DOHH2 (cell line): ENCODE results near the gene CELA2A.

Experiments
- H3F3A ChIP-seq: fragments of 200-600 bp; sonication (generic), shearing (Covaris generic); 2 replicates; pipeline ENCODE4 v1.6.0; 2016; ENCODE audit warnings: antibody characterized with exemption, mild to moderate bottlenecking; ENCODE audit not compliant: control insufficient read depth, insufficient read depth
- H3K27ac ChIP-seq: fragments of 200-600 bp; sonication (generic); 2 replicates; pipeline ENCODE4 v1.5.1; 2014; ENCODE audit warnings: low read depth, mild to moderate bottlenecking, low read length, moderate library complexity
- H3K27me3 ChIP-seq: fragments of 200-600 bp; sonication (generic); 2 replicates; pipeline ENCODE4 v1.6.1; 2014; ENCODE audit warnings: mild to moderate bottlenecking, low read length, mixed read lengths; ENCODE audit not compliant: control insufficient read depth
- H3K36me3 ChIP-seq: fragments of 200-600 bp; sonication (generic); 2 replicates; pipeline ENCODE4 v1.6.1; 2014; ENCODE audit warnings: mild to moderate bottlenecking, low read length, moderate library complexity, mixed read lengths; ENCODE audit not compliant: control insufficient read depth
- H3K4me1 ChIP-seq: fragments of 200-600 bp; sonication (generic); 2 replicates; pipeline ENCODE4 v1.6.1; 2014; ENCODE audit warnings: mild to moderate bottlenecking, low read length, mixed read lengths; ENCODE audit not compliant: control insufficient read depth
- H3K4me2 ChIP-seq: fragments of 200-600 bp; sonication (generic); 2 replicates; pipeline ENCODE4 v1.6.0; 2014; ENCODE audit warnings: mild to moderate bottlenecking, low read length, moderate library complexity
- H3K4me3 ChIP-seq: fragments of 200-600 bp; sonication (generic); 2 replicates; pipeline ENCODE4 v1.5.1; 2014; ENCODE audit warnings: mild to moderate bottlenecking, low read length, mixed read lengths
- H3K79me2 ChIP-seq: fragments of 200-600 bp; sonication (generic); 2 replicates; pipeline ENCODE4 v1.6.1; 2014; ENCODE audit warnings: mild to moderate bottlenecking, low read length, mixed read lengths; ENCODE audit not compliant: control insufficient read depth
- H3K9me2 ChIP-seq: fragments of 200-600 bp; sonication (generic); replicated peaks from 2 replicates; pipeline ENCODE4 v1.6.1; 2014; ENCODE audit warnings: mild to moderate bottlenecking, low read length, mixed read lengths; ENCODE audit not compliant: control insufficient read depth
- H3K9me3 ChIP-seq: fragments of 200-600 bp; sonication (generic); 2 replicates; pipeline ENCODE4 v1.6.1; 2014; ENCODE audit warnings: antibody characterized with exemption, low read length, mixed read lengths; ENCODE audit not compliant: control insufficient read depth, insufficient read depth
- H4K20me1 ChIP-seq: fragments of 200-600 bp; sonication (generic); 2 replicates; pipeline ENCODE4 v1.6.0; 2014; ENCODE audit warnings: low read depth, mild to moderate bottlenecking, antibody characterized with exemption, low read length, moderate library complexity; ENCODE audit not compliant: control insufficient read depth, insufficient read depth
- CTCF ChIP-seq: fragments of 200-600 bp; sonication (generic); IDR thresholded peaks from one replicate; pipeline ENCODE4 v1.5.1; 2014; ENCODE audit warnings: antibody characterized with exemption, mild to moderate bottlenecking, low read depth, low read length; ENCODE audit not compliant: poor library complexity, severe bottlenecking
- EZH2phosphoT487 ChIP-seq: fragments of 200-600 bp; sonication (generic); IDR thresholded peaks from 2 replicates; pipeline ENCODE4 v1.6.1; 2017; ENCODE audit warnings: borderline replicate concordance, mild to moderate bottlenecking, antibody characterized with exemption, low read length, moderate library complexity, mixed read lengths

Gene CELA2A

GRCh38 chr1:15418806-15419515, 37.6 kb upstream of the CELA2A start:
- H3K36me3 ChIP-seq = peaks cover 16% of the 10 kb centered on the region
- H4K20me1 ChIP-seq = 0 out of 2 replicates have a peak, but pooled peaks cover 8% of the 10 kb centered on the region
- H3K4me2 ChIP-seq = no peak overlapping the region
- no peaks in the 10 kb centered on the region for H3K9me2 ChIP-seq
- H3K4me1 ChIP-seq = peaks cover 27% of the 10 kb centered on the region
- H3K4me3 ChIP-seq = no peak overlapping the region
- TF ChIP-seq CTCF = no peak
- no peak for TF ChIP-seq EZH2phosphoT487
- H3K27me3 ChIP-seq = no peaks in the 10 kb centered on the region
- no peaks in the 10 kb centered on the region for H3K9me3 ChIP-seq
- no peaks in the 10 kb centered on the region for H3F3A ChIP-seq
- H3K79me2 ChIP-seq = peaks cover 60% of the 10 kb centered on the region
- H3K27ac ChIP-seq = no peak overlapping the region

GRCh38 chr1:15420853-15421465, 35.6 kb upstream of the CELA2A start:
- Histone ChIP-seq H3K9me2 (no peaks in the 10 kb centered on the region), H3K27me3 (no peaks in the 10 kb centered on the region), H3K4me3 (no peak overlapping the region), H4K20me1 (0 out of 2 replicates have a peak, but pooled peaks cover 1% of the 10 kb centered on the region), H3K36me3 (peaks cover 4% of the 10 kb centered on the region; the same call in 1 of the 2 replicates), H3F3A (no peaks in the 10 kb centered on the region), H3K79me2 (peaks cover 45% of the 10 kb centered on the region), H3K9me3 (no peaks in the 10 kb centered on the region), H3K4me2 (no peak overlapping the region), H3K4me1 (peaks cover 16% of the 10 kb centered on the region), H3K27ac (no peak overlapping the region)
- TF ChIP-seq CTCF (no peak), EZH2phosphoT487 (no peak)

GRCh38 chr1:15422871-15423270, 33.7 kb upstream of the CELA2A start:
- Histone ChIP-seq H3K79me2 (peaks cover 27% of the 10 kb centered on the region), H3K4me1 (no peaks in the 10 kb centered on the region), H3K27me3 (no peaks in the 10 kb centered on the region)

More at GRCh38 chr1:15422871-15423270, 33.7 kb upstream of the CELA2A start:
- H3K9me2 ChIP-seq = no peaks in the 10 kb centered on the region
- H3K27ac ChIP-seq = no peak overlapping the region
- H3K36me3 ChIP-seq = peaks cover 2% of the 10 kb centered on the region; the same call in 1 of the 2 replicates
- no peak overlapping the region for H3K4me3 ChIP-seq
- no peaks in the 10 kb centered on the region for H3K9me3 ChIP-seq
- H3F3A ChIP-seq = no peaks in the 10 kb centered on the region
- no peak for TF ChIP-seq CTCF
- no peak for TF ChIP-seq EZH2phosphoT487
- H3K4me2 ChIP-seq = no peak overlapping the region
- no peaks in the 10 kb centered on the region for H4K20me1 ChIP-seq
